ENCODE data around the gene SMNDC1.
"Not testable (repeated sequence)": the region's sequence is repeated elsewhere in the genome, so short reads cannot be mapped to it uniquely, and the experiment has no call there.

Gene SMNDC1

GRCh38 chr10:110334061-110334656 lies 29.4 kb upstream of the SMNDC1 start:
- Histone ChIP-seq H3K9ac (no peak overlapping the region), H3K4me3 (no peak overlapping the region), H3K27me3 (no peaks in the 10 kb centered on the region), H3K9me3 (replicated peaks in 1 of 11) (peaks cover 38 to 40% (median 39%) of the 10 kb centered on the region in 11 experiments), H3K4me2 (no peak overlapping the region), H3K4me1 (peaks cover 0 to 9% (median 6%) of the 10 kb centered on the region in 10 experiments; a peak in 2 of 20 replicates), H3K27ac (no peak overlapping the region), H4K20me1 (no peaks in the 10 kb centered on the region), H3K36me3 (peaks cover 0 to 6% (median 0%) of the 10 kb centered on the region in 11 experiments; a peak in 4 of 22 replicates)
- TF ChIP-seq Cebpa-rat (IDR thresholded peaks at IDR 0.05) = no peak

- not testable (repeated sequence) for H3K4me1 ChIP-seq, H3K27ac ChIP-seq, H3K36me3 ChIP-seq, H4K20me1 ChIP-seq, H3K9ac ChIP-seq, H3K27me3 ChIP-seq, H3K4me2 ChIP-seq
- peaks cover 45 to 51% (median 48%) of the 10 kb centered on the region in 11 experiments for H3K9me3 ChIP-seq (replicated peaks in 1 of 11)
- peak overlapping the region in 3 of 10 experiments; percentile 9 to 11 (median 11); a peak in 3 of 20 replicates for H3K4me3 ChIP-seq
Observed at GRCh38 chr10:110331226-110331795, 26.6 kb upstream of the SMNDC1 start.

GRCh38 chr10:110330675-110331074 lies 26.0 kb upstream of the SMNDC1 start:
- peaks cover 45 to 57% (median 49%) of the 10 kb centered on the region in 11 experiments for H3K9me3 ChIP-seq (replicated peaks in 1 of 11)
- no peak for TF ChIP-seq Cebpa-rat (IDR thresholded peaks at IDR 0.05)

GRCh38 chr10:110327262-110327914 lies 22.7 kb upstream of the SMNDC1 start:
- no peak overlapping the region for H3K9ac ChIP-seq
- H3K4me3 ChIP-seq = no peak overlapping the region
- H3K36me3 ChIP-seq = peaks cover 0 to 6% (median 0%) of the 10 kb centered on the region in 11 experiments; a peak in 4 of 22 replicates
- H3K27me3 ChIP-seq = no peaks in the 10 kb centered on the region
- no peaks in the 10 kb centered on the region for H4K20me1 ChIP-seq
- no peak overlapping the region for H3K4me2 ChIP-seq
- H3K9me3 ChIP-seq (replicated peaks in 1 of 11) = peaks cover 38 to 54% (median 42%) of the 10 kb centered on the region in 11 experiments
- H3K4me1 ChIP-seq = peaks cover 0 to 3% (median 0%) of the 10 kb centered on the region in 10 experiments; a peak in 1 of 20 replicates
- no peak for TF ChIP-seq Cebpa-rat (IDR thresholded peaks at IDR 0.05)
- H3K27ac ChIP-seq = no peak overlapping the region

More at GRCh38 chr10:110330675-110331074, 26.0 kb upstream of the SMNDC1 start:
- Histone ChIP-seq H3K4me1 (peaks cover 0 to 7% (median 5%) of the 10 kb centered on the region in 10 experiments; a peak in 2 of 20 replicates), H4K20me1 (no peaks in the 10 kb centered on the region), H3K4me3 (peak overlapping the region in 1 of 10 experiments; percentile 11; a peak in 2 of 20 replicates), H3K9ac (no peak overlapping the region), H3K27ac (no peak overlapping the region), H3K4me2 (no peak overlapping the region), H3K36me3 (peaks cover 0 to 6% (median 0%) of the 10 kb centered on the region in 11 experiments; a peak in 4 of 22 replicates), H3K27me3 (no peaks in the 10 kb centered on the region)

GRCh38 chr10:110326351-110327032 lies 21.8 kb upstream of the SMNDC1 start:
- TF ChIP-seq Cebpa-rat (IDR thresholded peaks at IDR 0.05) = no peak
- Histone ChIP-seq H3K4me3 (no peak overlapping the region), H3K27ac (no peak overlapping the region), H3K4me2 (no peak overlapping the region), H3K9ac (no peak overlapping the region), H3K9me3 (replicated peaks in 1 of 11) (peaks cover 32 to 52% (median 39%) of the 10 kb centered on the region in 11 experiments), H4K20me1 (no peaks in the 10 kb centered on the region), H3K27me3 (no peaks in the 10 kb centered on the region), H3K4me1 (peaks cover 0 to 3% (median 0%) of the 10 kb centered on the region in 10 experiments; a peak in 1 of 20 replicates), H3K36me3 (peaks cover 0 to 5% (median 0%) of the 10 kb centered on the region in 11 experiments; a peak in 4 of 22 replicates)

- no peaks in the 10 kb centered on the region for H3K27me3 ChIP-seq
- no peak for TF ChIP-seq Cebpa-rat (IDR thresholded peaks at IDR 0.05)
- no peak overlapping the region for H3K4me3 ChIP-seq
- peaks cover 0 to 3% (median 0%) of the 10 kb centered on the region in 10 experiments; a peak in 1 of 20 replicates for H3K4me1 ChIP-seq
- H3K4me2 ChIP-seq = no peak overlapping the region
- no peaks in the 10 kb centered on the region; a peak in 1 of 22 replicates for H3K36me3 ChIP-seq
- H3K27ac ChIP-seq = no peak overlapping the region
- H3K9me3 ChIP-seq (replicated peaks in 1 of 11) = peaks cover 19 to 43% (median 31%) of the 10 kb centered on the region in 11 experiments
- H3K9ac ChIP-seq = no peak overlapping the region
- no peaks in the 10 kb centered on the region for H4K20me1 ChIP-seq
Observed at GRCh38 chr10:110324805-110325280, 20.1 kb upstream of the SMNDC1 start.

DNA sequence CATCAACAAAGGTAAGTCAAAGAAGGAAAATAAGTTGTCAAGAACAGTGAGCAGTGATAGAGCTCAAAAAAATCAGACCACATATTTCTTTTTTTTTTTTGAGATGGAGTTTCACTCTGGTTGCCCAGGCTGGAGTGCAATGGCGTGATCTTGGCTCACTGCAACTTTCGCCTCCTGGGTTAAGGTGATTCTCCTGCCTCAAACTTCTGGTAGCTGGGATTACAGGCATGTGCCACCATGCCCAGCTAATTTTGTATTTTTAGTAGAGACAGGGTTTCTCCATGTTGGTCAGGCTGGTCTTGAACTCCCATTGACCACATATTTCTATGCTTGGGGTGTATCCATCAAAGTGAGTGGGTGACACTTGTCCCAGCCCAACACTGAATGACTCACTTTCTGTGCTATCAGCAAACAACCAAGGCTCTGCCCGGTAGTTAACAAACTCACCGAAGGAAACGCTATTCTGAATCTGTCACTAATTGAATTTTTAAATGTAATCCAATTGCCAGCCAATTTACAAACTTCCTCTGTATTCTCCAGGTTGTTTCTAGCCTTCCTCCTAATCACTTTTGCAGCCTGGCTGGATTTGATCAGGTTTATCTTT lies 19.6 kb upstream of the SMNDC1 start:
- Histone ChIP-seq H3K36me3 (no peaks in the 10 kb centered on the region), H3K4me1 (peaks cover 0 to 3% (median 0%) of the 10 kb centered on the region in 10 experiments; a peak in 1 of 20 replicates), H3K4me3 (no peak overlapping the region), H3K9me3 (replicated peaks in 1 of 11) (peaks cover 14 to 38% (median 26%) of the 10 kb centered on the region in 11 experiments), H3K27ac (no peak overlapping the region), H3K9ac (no peak overlapping the region), H3K27me3 (no peaks in the 10 kb centered on the region), H4K20me1 (no peaks in the 10 kb centered on the region), H3K4me2 (no peak overlapping the region)
- TF ChIP-seq Cebpa-rat (IDR thresholded peaks at IDR 0.05) = no peak

DNA sequence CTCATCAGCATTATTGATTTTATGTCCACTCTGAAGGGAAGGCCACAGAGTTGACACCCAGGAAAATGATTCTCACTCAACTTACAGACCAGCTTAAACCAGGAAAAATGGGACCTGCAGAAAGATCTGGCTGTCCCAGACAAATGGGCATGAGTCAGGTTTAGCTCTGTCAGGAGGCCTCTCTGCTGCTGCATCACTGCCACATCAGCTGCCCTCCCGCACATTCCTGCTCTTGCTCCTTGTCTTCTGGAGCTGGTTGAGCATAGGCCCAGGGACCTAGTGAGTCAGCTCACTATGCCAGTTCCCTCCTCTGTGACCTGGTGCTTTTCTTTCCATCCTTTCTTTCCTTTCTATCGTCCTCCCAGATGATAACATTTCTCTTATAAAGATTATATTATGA lies 18.8 kb upstream of the SMNDC1 start:
- TF ChIP-seq Cebpa-rat (IDR thresholded peaks at IDR 0.05) = no peak
- H3K4me2 ChIP-seq = no peak overlapping the region

More for the DNA sequence above, 18.8 kb upstream of the SMNDC1 start:
- no peak overlapping the region for H3K9ac ChIP-seq
- H3K27me3 ChIP-seq = no peaks in the 10 kb centered on the region
- no peak overlapping the region for H3K27ac ChIP-seq
- no peaks in the 10 kb centered on the region for H4K20me1 ChIP-seq
- H3K36me3 ChIP-seq = no peaks in the 10 kb centered on the region
- peaks cover 0 to 3% (median 0%) of the 10 kb centered on the region in 10 experiments; a peak in 1 of 20 replicates for H3K4me1 ChIP-seq
- H3K4me3 ChIP-seq = no peak overlapping the region
- H3K9me3 ChIP-seq (replicated peaks in 1 of 11) = peaks cover 7 to 30% (median 18%) of the 10 kb centered on the region in 11 experiments; a peak in 19 of 22 replicates

Measured in BLaER1 treated with 17β-estradiol and CSF1 and Interleukin-3, amounts not matched to agents 10 nM and 100 nM (cell line).